Colonic mucosa (tissue), 4 donors: ENCODE results near the gene ACTRT2. TPM values are rescaled to one million over a fixed set of nuclear protein-coding genes. Genes with fewer than 3 reads are reported as not detected.

Source experiments
- DNase-seq: peaks from one replicate; pipeline ENCODE4 v3.0.0-alpha.2; 2020
- H3K27ac ChIP-seq: fragments of 200-600 bp; one replicate; pipeline ENCODE4 v1.8.0; 2021
- H3K27me3 ChIP-seq: fragments of 200-600 bp; one replicate; pipeline ENCODE4 v1.8.0; 2021
- H3K36me3 ChIP-seq: fragments of 200-600 bp; one replicate; pipeline ENCODE4 v1.8.0; 2021
- H3K4me1 ChIP-seq: fragments of 200-600 bp; one replicate; pipeline ENCODE4 v1.8.0; 2021; ENCODE audit warnings: mild to moderate bottlenecking
- H3K4me3 ChIP-seq: fragments of 200-600 bp; one replicate; pipeline ENCODE4 v1.8.0; 2021
- H3K9ac ChIP-seq, 2 donors: one replicate each; pipeline ENCODE4 v1.7.0; 2013; ENCODE audit warnings: control low read depth in 2 of 2, low read depth in 2 of 2, low read length in 2 of 2
- H3K9me3 ChIP-seq: fragments of 200-600 bp; one replicate; pipeline ENCODE4 v1.8.0; 2021
- intact Hi-C: fragments of 100-400 bp; cut with DNase I; formaldehyde crosslinking; loops from one replicate; pipeline ENCODE4 v1.14.1; 2022
- total RNA-seq, 2 donors: library from RNA; stranded (reverse); fragmentation: NEBNext Ultra II Directional in 1 of 2; extraction: Animal tissue kit (Norgen Biotek cat#: 25700) in 1 of 2; gene quantifications; one replicate each; pipeline ENCODE4 v1.2.1, GENCODE V29; 2021
- TF ChIP-seq, protein P1 (sequence below): fragments of 200-600 bp; IDR thresholded peaks from one replicate; pipeline ENCODE4 v1.8.0; 2022; ENCODE audit warnings: antibody characterized with exemption, mild to moderate bottlenecking
- donor health status: healthy.
- donor health status: DM: no; HTN: no; CAD: no.
- donor health status: DM: no; HTN: no; CAD: no.

ACTRT2 gene
- total RNA-seq, 2 donors from 2014 or later, result not detected

GRCh38 chr1:3009021-3009420 is 12.2 kb upstream of the ACTRT2 start:
- Histone ChIP-seq H3K27me3 (peaks cover 3% of the 10 kb centered on the region), H3K4me1 (no peaks in the 10 kb centered on the region), H3K9me3 (no peaks in the 10 kb centered on the region), H3K36me3 (no peaks in the 10 kb centered on the region), H3K4me3 (no peak overlapping the region), H3K9ac (no peak overlapping the region), H3K27ac (no peak overlapping the region)
- no peak for DNase-seq
- TF ChIP-seq, protein P1, sequence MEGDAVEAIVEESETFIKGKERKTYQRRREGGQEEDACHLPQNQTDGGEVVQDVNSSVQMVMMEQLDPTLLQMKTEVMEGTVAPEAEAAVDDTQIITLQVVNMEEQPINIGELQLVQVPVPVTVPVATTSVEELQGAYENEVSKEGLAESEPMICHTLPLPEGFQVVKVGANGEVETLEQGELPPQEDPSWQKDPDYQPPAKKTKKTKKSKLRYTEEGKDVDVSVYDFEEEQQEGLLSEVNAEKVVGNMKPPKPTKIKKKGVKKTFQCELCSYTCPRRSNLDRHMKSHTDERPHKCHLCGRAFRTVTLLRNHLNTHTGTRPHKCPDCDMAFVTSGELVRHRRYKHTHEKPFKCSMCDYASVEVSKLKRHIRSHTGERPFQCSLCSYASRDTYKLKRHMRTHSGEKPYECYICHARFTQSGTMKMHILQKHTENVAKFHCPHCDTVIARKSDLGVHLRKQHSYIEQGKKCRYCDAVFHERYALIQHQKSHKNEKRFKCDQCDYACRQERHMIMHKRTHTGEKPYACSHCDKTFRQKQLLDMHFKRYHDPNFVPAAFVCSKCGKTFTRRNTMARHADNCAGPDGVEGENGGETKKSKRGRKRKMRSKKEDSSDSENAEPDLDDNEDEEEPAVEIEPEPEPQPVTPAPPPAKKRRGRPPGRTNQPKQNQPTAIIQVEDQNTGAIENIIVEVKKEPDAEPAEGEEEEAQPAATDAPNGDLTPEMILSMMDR, result no peak
- intact Hi-C loops, result no loop called here

DNA sequence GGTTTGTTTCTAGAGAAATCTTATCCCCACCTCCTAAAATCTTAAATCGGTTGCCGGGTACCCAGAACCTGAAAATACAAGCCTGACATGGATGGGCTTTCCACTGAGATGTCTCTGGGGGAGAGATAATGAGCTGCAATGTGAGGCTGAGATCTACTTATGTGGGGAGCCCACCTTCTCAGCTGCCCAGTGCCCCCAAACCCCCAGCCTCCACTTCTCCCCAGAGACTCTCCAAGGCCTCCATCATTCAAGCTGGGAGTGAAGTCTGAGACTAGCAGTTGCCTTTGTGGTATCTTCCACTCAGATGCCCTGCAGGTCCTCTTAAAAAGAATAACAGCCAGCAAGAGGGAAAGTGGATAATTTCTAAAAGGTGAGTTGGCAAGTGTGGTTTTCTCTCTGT is 11.7 kb upstream of the ACTRT2 start:
- H3K27ac ChIP-seq, result no peak overlapping the region
- no peaks in the 10 kb centered on the region for H3K9me3 ChIP-seq
- no peak overlapping the region for H3K4me3 ChIP-seq
- peaks cover 3% of the 10 kb centered on the region for H3K27me3 ChIP-seq
- TF ChIP-seq, protein P1, result no peak
- no peak for DNase-seq
- H3K36me3 ChIP-seq, result no peaks in the 10 kb centered on the region
- H3K4me1 ChIP-seq, result no peaks in the 10 kb centered on the region
- intact Hi-C loops, result no loop called here
- H3K9ac ChIP-seq, result no peak overlapping the region

GRCh38 chr1:3011127-3011526 is 10.1 kb upstream of the ACTRT2 start:
- TF ChIP-seq, protein P1, result no peak
- Histone ChIP-seq H3K27me3 (peaks cover 3% of the 10 kb centered on the region), H3K9ac (no peak overlapping the region), H3K27ac (no peak overlapping the region), H3K9me3 (no peaks in the 10 kb centered on the region), H3K4me3 (no peak overlapping the region), H3K4me1 (no peaks in the 10 kb centered on the region), H3K36me3 (no peaks in the 10 kb centered on the region)
- no peak for DNase-seq
- intact Hi-C loops, result loop anchor here (5.0 kb wide), 2 partner anchors 271 to 396 kb away; no protein-coding TSS in a partner anchor

DNA sequence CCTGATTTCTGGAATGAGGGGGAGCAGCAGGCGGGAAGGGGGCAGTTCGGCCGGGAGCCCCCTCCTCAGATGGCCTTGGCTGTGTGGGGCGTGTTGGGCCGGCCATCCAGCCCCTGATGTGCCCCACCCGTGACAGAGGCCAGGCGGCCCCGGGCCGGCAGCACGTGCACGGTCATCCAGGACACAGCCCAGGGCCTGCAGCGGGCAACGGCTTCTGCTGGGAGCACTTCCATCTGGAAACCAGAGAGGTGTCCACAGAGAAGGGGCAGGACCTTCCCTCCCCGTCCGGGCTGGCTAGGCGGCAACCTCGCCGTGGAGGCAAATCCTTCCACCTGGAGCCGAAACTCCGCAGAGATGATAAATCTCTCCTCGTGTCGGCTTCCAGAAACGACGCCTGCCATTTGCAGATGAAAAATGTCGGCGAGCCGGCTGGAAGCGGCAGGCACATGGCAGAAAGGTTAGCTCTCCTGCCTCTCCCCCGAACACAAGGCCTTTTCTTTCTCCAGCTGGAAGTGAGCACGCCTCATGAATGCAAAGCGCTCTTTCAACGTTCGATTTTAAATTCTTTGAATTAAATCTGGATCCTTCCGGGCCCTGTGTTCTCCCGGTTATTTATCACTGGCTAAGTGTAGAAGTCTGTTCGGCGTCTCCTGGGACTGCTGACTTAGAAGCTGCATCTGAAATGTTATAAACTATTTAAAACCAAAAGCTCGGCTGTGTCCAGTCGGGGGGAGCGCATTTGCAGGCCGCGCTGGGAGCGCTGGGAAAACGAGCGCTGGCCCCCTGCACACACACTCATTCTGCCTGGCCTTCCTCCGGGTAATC is 9.4 kb upstream of the ACTRT2 start:
- H3K27ac ChIP-seq, result no peak overlapping the region
- DNase-seq, result no peak
- peaks cover 3% of the 10 kb centered on the region for H3K27me3 ChIP-seq
- H3K9me3 ChIP-seq, result no peaks in the 10 kb centered on the region
- H3K4me3 ChIP-seq, result no peak overlapping the region
- TF ChIP-seq, protein P1, result no peak
- intact Hi-C loops, result loop anchor here (2.0 to 5.0 kb wide), 3 partner anchors 270 to 413 kb away; no protein-coding TSS in a partner anchor
- H3K9ac ChIP-seq, result no peak overlapping the region
- H3K36me3 ChIP-seq, result no peaks in the 10 kb centered on the region
- no peaks in the 10 kb centered on the region for H3K4me1 ChIP-seq

DNA sequence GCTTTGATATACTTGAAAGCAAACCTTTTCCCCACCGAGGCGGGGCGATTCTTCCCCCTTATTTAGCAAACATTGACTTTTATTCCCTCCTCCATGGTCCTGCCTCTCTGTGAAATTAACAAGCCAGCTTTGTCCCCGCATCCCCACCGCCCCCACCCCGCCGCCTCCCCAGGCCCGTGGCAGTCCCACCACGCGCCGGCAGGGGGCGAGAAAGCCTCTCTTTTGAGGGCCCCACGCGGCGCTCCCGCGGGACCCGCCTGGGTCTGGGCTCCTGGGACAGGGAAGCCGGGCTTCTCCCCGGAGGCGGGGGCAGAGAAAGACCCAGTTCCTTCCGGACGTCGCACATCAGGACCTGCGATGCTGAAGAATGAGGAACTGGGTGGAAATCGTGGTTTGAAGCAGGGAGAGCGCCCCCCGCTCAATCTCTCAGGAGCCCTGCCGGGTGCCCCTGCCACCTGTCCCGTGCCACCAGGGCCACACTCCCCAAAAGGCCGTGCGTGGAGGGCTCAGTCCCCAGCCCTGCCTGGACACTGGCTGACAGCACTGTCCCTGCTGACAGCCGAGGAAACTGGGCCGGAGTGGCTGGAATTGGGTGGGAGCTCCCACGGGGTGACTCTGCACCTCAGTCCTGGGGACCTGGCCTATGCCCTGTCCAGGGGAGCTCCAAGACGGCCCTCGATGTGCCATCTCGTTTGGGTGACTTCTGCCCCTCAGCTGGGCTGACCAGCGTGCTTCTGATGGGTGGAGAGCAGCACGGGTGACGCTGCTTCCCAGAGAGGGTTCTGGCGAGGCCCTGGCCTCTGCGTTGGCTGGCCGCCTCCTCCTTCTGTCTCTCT is 8.6 kb upstream of the ACTRT2 start:
- no peak overlapping the region for H3K27ac ChIP-seq
- peaks cover 3% of the 10 kb centered on the region for H3K27me3 ChIP-seq
- TF ChIP-seq, protein P1, result peak; percentile 81
- H3K4me3 ChIP-seq, result no peak overlapping the region
- no peaks in the 10 kb centered on the region for H3K4me1 ChIP-seq
- H3K36me3 ChIP-seq, result no peaks in the 10 kb centered on the region
- no peaks in the 10 kb centered on the region for H3K9me3 ChIP-seq
- H3K9ac ChIP-seq, result no peak overlapping the region
- intact Hi-C loops, result loop anchor here (2.0 to 5.0 kb wide), 3 partner anchors 270 to 412 kb away; no protein-coding TSS in a partner anchor
- peak; percentile 57 for DNase-seq
